ENCODE results near the gene SDK1. TPM values are rescaled to one million over a fixed set of nuclear protein-coding genes. Genes with fewer than 3 reads are reported as not detected.

Gene SDK1
- total RNA-seq, 1 donor from 2014 or later = 1.3 TPM

- intact Hi-C loops (cut with micrococcal nuclease) = no loop called here
- Mint-ChIP-seq H3K9me3 (no peaks in the 10 kb centered on the region), H3K36me3 (ENCODE audit: low read depth) (no peaks in the 10 kb centered on the region), H3K27me3 (no peaks in the 10 kb centered on the region), H3K4me1 (peaks cover 1% of the 10 kb centered on the region), H3K4me3 (no peak overlapping the region), H3K27ac (no peak overlapping the region)
- TF ChIP-seq, protein P1, sequence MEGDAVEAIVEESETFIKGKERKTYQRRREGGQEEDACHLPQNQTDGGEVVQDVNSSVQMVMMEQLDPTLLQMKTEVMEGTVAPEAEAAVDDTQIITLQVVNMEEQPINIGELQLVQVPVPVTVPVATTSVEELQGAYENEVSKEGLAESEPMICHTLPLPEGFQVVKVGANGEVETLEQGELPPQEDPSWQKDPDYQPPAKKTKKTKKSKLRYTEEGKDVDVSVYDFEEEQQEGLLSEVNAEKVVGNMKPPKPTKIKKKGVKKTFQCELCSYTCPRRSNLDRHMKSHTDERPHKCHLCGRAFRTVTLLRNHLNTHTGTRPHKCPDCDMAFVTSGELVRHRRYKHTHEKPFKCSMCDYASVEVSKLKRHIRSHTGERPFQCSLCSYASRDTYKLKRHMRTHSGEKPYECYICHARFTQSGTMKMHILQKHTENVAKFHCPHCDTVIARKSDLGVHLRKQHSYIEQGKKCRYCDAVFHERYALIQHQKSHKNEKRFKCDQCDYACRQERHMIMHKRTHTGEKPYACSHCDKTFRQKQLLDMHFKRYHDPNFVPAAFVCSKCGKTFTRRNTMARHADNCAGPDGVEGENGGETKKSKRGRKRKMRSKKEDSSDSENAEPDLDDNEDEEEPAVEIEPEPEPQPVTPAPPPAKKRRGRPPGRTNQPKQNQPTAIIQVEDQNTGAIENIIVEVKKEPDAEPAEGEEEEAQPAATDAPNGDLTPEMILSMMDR (IDR thresholded peaks at IDR 0.05) = no peak
- POLR2A ChIA-PET = no interaction called here
- CTCF ChIA-PET = no interaction called here
- no peak for DNase-seq
- no peak for ATAC-seq (ENCODE audit: low read depth)
Measured at GRCh38 chr7:4066206-4066605, 765.2 kb downstream of the SDK1 start.

DNA sequence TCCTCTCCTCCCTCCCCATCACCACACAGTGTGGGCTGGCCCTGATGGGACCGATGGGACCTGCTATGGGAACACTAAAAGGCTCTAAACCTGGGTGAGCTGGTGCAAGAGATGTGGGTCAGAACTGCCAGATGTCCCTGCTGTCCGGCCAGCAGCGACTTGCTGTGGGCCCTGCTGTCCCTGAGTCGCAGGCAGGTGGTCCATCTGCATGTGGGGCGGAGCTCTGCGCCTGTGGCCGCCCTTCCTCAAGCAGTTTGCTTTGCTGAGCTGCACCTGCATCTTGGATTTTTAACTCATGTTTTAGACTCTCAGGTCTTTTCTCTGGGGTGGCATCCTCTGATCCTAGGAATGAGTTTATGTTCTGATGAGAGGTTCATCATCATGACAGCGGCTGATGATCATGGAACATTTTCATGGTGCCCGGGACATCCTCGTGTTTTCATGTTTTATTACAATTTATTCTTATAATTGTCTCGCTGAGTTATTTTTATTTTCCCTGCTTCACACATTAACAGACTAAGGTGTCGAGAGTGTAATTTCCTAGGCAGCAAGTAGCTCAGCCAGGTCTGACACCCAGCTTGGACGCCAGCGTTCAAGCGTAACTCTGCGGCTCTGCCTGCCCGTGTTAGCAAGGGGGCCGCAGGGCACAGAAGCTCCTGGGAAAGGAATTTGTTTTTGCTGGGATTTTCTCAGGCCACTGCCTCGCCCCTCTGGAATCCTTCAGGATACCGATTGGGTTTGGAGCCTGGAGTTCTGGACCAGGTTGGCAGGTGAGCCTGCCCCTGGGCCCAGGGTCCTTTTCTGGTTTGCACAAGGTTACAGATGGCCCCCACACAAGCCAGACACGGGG, 765.8 kb downstream of the SDK1 start:
- no peak for DNase-seq

DNA sequence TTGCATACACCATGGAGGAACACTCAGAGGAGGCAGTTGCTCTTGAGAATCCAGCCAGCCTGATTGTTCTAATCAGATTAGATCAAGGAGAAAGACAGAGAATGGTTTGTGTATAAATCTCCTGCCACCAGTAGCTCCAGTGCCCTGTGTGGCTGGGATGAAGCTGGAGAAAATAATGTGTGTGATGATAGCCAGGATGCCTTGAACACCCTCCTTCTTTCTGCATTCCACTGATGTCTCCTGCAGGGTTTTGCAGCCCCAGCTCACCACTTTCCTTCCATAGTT, 766.4 kb downstream of the SDK1 start:
- no peaks in the 10 kb centered on the region for H3K9me3 Mint-ChIP-seq
- H3K27me3 Mint-ChIP-seq = no peaks in the 10 kb centered on the region
- TF ChIP-seq, protein P1 (IDR thresholded peaks at IDR 0.05) = no peak
- POLR2A ChIA-PET = no interaction called here
- peaks cover 1% of the 10 kb centered on the region for H3K4me1 Mint-ChIP-seq
- DNase-seq = no peak
- no peak for ATAC-seq (ENCODE audit: low read depth)
- H3K36me3 Mint-ChIP-seq (ENCODE audit: low read depth) = no peaks in the 10 kb centered on the region
- no peak overlapping the region for H3K27ac Mint-ChIP-seq
- H3K4me3 Mint-ChIP-seq = no peak overlapping the region
- intact Hi-C loops (cut with micrococcal nuclease) = no loop called here
- CTCF ChIA-PET = no interaction called here

More for the DNA sequence above, 765.8 kb downstream of the SDK1 start:
- ATAC-seq (ENCODE audit: low read depth) = no peak
- peaks cover 1% of the 10 kb centered on the region for H3K4me1 Mint-ChIP-seq
- H3K27me3 Mint-ChIP-seq = no peaks in the 10 kb centered on the region
- POLR2A ChIA-PET = no interaction called here
- H3K4me3 Mint-ChIP-seq = no peak overlapping the region
- TF ChIP-seq, protein P1 (IDR thresholded peaks at IDR 0.05) = no peak
- no peaks in the 10 kb centered on the region for H3K36me3 Mint-ChIP-seq (ENCODE audit: low read depth)
- no peaks in the 10 kb centered on the region for H3K9me3 Mint-ChIP-seq
- CTCF ChIA-PET = no interaction called here
- no peak overlapping the region for H3K27ac Mint-ChIP-seq
- intact Hi-C loops (cut with micrococcal nuclease) = no loop called here

GRCh38 chr7:4067874-4068273, 766.8 kb downstream of the SDK1 start:
- no peak overlapping the region for H3K4me3 Mint-ChIP-seq
- POLR2A ChIA-PET = no interaction called here
- intact Hi-C loops (cut with micrococcal nuclease) = no loop called here
- H3K36me3 Mint-ChIP-seq (ENCODE audit: low read depth) = no peaks in the 10 kb centered on the region
- H3K9me3 Mint-ChIP-seq = no peaks in the 10 kb centered on the region
- peaks cover 1% of the 10 kb centered on the region for H3K4me1 Mint-ChIP-seq
- H3K27ac Mint-ChIP-seq = no peak overlapping the region
- CTCF ChIA-PET = no interaction called here
- TF ChIP-seq, protein P1 (IDR thresholded peaks at IDR 0.05) = no peak
- DNase-seq (no peak), ATAC-seq (ENCODE audit: low read depth) (no peak)
- H3K27me3 Mint-ChIP-seq = no peaks in the 10 kb centered on the region

DNA sequence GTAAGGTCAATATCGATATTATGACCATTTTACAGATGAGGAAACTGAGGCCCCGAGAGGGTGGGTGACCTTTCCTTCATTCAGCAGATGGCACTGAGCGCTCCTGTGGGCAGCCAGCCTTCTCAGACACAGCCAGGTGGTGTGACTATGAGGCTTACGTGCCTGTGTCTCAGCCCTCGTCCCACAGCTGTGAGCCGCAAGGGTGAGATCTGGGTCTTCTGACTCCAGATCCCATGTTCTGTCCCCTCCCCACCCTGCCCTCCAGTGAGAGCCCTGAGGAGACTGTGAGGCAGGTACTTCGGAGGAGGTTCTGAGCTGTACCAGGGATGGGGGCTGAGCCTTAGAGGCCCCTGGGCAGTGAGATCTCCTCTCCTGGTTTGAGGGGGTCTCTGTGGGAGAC, 767.2 kb downstream of the SDK1 start:
- no peak for ATAC-seq (ENCODE audit: low read depth)
- Mint-ChIP-seq H3K36me3 (ENCODE audit: low read depth) (no peaks in the 10 kb centered on the region), H3K4me3 (no peak overlapping the region), H3K9me3 (no peaks in the 10 kb centered on the region), H3K27ac (no peak overlapping the region), H3K27me3 (no peaks in the 10 kb centered on the region), H3K4me1 (peaks cover 1% of the 10 kb centered on the region)
- intact Hi-C loops (cut with micrococcal nuclease) = no loop called here
- DNase-seq = no peak
- ChIA-PET POLR2A (no interaction called here), CTCF (no interaction called here)
- TF ChIP-seq, protein P1 (IDR thresholded peaks at IDR 0.05) = no peak

Data from activated B cell treated with CpG ODN at 0.5 μM for 24 hours (primary cell).